Loucy (cell line): ENCODE data around the gene LKAAEAR1.

Experiments
- H2AFZ ChIP-seq: fragments of 200-600 bp; sonication (generic); 2 replicates; pipeline ENCODE4 v1.6.0; 2016; ENCODE audit warnings: antibody characterized with exemption, mild to moderate bottlenecking, low read length, moderate library complexity
- H3F3A ChIP-seq: fragments of 200-600 bp; 2 replicates; pipeline ENCODE4 v1.6.0; 2016; ENCODE audit warnings: antibody characterized with exemption, low read depth, mild to moderate bottlenecking
- H3K27me3 ChIP-seq: fragments of 200-600 bp; sonication (generic); 2 replicates; pipeline ENCODE4 v1.6.1; 2014; ENCODE audit warnings: low read length, mild to moderate bottlenecking; ENCODE audit not compliant: insufficient read depth, poor library complexity, severe bottlenecking
- H3K36me3 ChIP-seq: fragments of 200-600 bp; sonication (generic); 2 replicates; pipeline ENCODE4 v1.6.1; 2016; ENCODE audit warnings: low read length; ENCODE audit not compliant: insufficient read depth
- H3K4me1 ChIP-seq: fragments of 200-600 bp; sonication (generic); 2 replicates; pipeline ENCODE4 v1.5.1; 2014; ENCODE audit warnings: low read length, mild to moderate bottlenecking; ENCODE audit not compliant: insufficient read depth, poor library complexity, severe bottlenecking
- H3K4me2 ChIP-seq: fragments of 200-600 bp; sonication (generic); 2 replicates; pipeline ENCODE4 v1.6.0; 2014; ENCODE audit warnings: antibody characterized with exemption, low read length, low read depth, mild to moderate bottlenecking; ENCODE audit not compliant: poor library complexity, severe bottlenecking
- H3K4me3 ChIP-seq: fragments of 200-600 bp; sonication (generic); 2 replicates; pipeline ENCODE4 v1.5.1; 2014; ENCODE audit warnings: low read length, mild to moderate bottlenecking, mixed read lengths; ENCODE audit not compliant: poor library complexity, severe bottlenecking
- H3K79me2 ChIP-seq: fragments of 200-600 bp; sonication (generic); 2 replicates; pipeline ENCODE4 v1.6.1; 2014; ENCODE audit warnings: low read length; ENCODE audit not compliant: insufficient read depth
- H3K9ac ChIP-seq: fragments of 200-600 bp; sonication (generic); 2 replicates; pipeline ENCODE4 v1.6.0; 2014; ENCODE audit warnings: mild to moderate bottlenecking, low read depth, low read length, moderate library complexity; ENCODE audit not compliant: poor library complexity, severe bottlenecking
- H3K9me2 ChIP-seq: fragments of 200-600 bp; sonication (generic); replicated peaks from 2 replicates; pipeline ENCODE4 v1.6.1; 2016; ENCODE audit warnings: low read depth, low read length, mixed read lengths
- H3K9me3 ChIP-seq: fragments of 200-600 bp; sonication (generic); 2 replicates; pipeline ENCODE4 v1.6.1; 2014; ENCODE audit warnings: mild to moderate bottlenecking, antibody characterized with exemption, low read length, low read depth; ENCODE audit not compliant: insufficient read depth
- H4K20me1 ChIP-seq: fragments of 200-600 bp; sonication (generic); 2 replicates; pipeline ENCODE4 v1.6.0; 2014; ENCODE audit warnings: antibody characterized with exemption, low read length, mild to moderate bottlenecking; ENCODE audit not compliant: insufficient read depth, poor library complexity, severe bottlenecking
- EZH2phosphoT487 ChIP-seq: fragments of 200-600 bp; IDR thresholded peaks from 2 replicates; pipeline ENCODE4 v1.6.1; 2018; ENCODE audit warnings: antibody characterized with exemption, mild to moderate bottlenecking, moderate library complexity, borderline replicate concordance
- TF ChIP-seq, protein P1 (sequence below): fragments of 200-600 bp; sonication (generic); conservative IDR thresholded peaks from 2 replicates; pipeline ENCODE4 v1.5.1; 2014; ENCODE audit warnings: mild to moderate bottlenecking, antibody characterized with exemption, low read length

Gene LKAAEAR1

DNA sequence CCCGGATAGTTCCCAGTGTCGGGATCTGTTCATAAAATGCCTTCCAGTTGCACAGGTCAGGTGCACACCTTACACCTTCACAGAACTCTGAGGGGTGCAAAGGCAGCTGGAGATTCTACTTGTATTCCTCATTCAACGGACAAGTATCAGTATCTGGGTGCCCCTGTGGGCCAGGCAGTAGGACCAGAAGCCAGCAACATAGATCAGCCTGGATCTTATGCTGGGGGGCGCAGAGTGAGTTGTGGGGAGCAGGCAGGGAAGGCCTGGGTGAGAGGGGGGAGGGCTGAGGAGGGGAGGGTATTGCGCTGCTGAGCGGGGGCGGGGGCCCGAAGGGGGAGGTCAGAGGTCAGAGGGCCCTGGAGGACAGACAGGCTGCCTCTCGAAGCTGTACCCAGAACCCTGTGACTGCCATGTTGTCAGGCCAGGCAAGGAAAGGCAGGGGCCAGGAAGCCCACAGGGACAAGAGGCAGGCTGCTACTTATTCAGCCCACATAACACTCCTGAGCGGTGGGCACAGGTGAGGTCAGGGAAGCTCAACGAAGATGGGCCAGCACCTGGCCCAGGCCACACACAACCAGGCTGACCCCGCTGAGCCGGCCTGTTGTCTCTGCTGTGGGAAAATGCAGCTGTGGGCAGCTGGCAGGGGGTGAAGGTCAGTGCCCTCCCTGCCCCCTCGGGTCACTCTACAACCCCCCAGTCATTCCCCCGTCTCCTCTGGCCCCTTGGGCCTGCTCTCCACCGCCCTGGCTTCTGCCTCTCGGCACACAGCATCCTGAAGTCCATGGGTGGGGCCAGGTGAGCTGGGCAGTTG, 3.2 kb downstream of the LKAAEAR1 start:
- no peak overlapping the region for H3K9ac ChIP-seq
- H3K9me3 ChIP-seq, result no peaks in the 10 kb centered on the region
- peak overlapping the region; percentile 90 for H3K4me2 ChIP-seq
- no peaks in the 10 kb centered on the region for H3K27me3 ChIP-seq
- 0 out of 2 replicates have a peak, but pooled peaks cover 11% of the 10 kb centered on the region for H3K79me2 ChIP-seq
- H3K36me3 ChIP-seq, result no peaks in the 10 kb centered on the region
- H3K4me1 ChIP-seq, result peaks cover 45% of the 10 kb centered on the region
- no peaks in the 10 kb centered on the region for H3K9me2 ChIP-seq
- peaks cover 20% of the 10 kb centered on the region for H3F3A ChIP-seq
- H3K4me3 ChIP-seq, result no peak overlapping the region
- TF ChIP-seq EZH2phosphoT487, result no peak
- TF ChIP-seq, protein P1, sequence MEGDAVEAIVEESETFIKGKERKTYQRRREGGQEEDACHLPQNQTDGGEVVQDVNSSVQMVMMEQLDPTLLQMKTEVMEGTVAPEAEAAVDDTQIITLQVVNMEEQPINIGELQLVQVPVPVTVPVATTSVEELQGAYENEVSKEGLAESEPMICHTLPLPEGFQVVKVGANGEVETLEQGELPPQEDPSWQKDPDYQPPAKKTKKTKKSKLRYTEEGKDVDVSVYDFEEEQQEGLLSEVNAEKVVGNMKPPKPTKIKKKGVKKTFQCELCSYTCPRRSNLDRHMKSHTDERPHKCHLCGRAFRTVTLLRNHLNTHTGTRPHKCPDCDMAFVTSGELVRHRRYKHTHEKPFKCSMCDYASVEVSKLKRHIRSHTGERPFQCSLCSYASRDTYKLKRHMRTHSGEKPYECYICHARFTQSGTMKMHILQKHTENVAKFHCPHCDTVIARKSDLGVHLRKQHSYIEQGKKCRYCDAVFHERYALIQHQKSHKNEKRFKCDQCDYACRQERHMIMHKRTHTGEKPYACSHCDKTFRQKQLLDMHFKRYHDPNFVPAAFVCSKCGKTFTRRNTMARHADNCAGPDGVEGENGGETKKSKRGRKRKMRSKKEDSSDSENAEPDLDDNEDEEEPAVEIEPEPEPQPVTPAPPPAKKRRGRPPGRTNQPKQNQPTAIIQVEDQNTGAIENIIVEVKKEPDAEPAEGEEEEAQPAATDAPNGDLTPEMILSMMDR, result no peak
- no peak overlapping the region for H2AFZ ChIP-seq
- H4K20me1 ChIP-seq, result no peaks in the 10 kb centered on the region

DNA sequence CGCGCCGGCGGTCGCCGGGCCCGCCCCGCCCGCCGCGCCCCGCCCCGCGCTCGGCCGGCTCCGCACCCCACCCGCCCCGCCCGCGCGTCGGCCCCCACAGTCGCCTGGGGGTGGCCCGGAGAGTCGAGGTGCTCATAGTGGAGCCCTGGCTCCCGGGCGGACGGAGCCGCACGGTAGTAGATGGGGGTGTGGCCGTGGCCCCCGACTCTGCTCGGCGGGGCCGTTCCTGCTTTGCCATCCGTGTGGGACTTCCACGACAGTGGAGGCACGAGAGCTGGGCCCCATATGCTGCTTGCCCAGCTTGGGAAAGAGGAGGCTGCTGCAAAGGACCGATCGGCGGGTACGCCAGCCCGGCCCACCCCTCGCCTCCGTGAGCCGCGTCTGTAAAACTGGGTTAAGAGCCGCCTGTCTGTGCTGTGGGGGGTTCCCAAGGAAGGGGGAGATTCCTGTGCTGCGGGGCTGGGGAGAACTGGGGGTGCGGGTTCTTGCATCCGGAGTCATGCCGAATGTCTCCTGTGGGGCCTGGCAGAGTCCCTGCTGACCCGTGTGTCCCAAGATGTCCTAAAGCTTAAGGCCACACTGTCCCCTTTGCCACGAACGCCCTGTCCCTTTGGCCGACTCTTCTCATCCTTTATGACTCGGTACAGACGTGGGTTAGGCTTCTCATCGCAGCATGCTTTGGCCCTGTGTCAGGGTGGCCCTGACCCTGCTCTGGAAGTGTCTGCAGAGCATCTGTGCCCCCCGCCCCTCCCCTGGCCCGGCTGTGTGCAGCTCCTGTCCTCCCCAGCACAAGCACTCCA, 4.0 kb downstream of the LKAAEAR1 start, which contains the start of gene OPRL1:
Gene OPRL1, plus strand, starts transcription at position 70 of the 800 bp plus-strand sequence. CDS start 12,639 bp downstream, outside the sequence.
- Histone ChIP-seq H4K20me1 (no peaks in the 10 kb centered on the region), H2AFZ (peak within 1 kb of the TSS; percentile 45; the same call in 1 of the 2 replicates), H3K4me2 (peak within 1 kb of the TSS; percentile 98), H3K4me3 (peak within 1 kb of the TSS; percentile 83), H3K9me2 (no peaks in the 10 kb centered on the region), H3K36me3 (no peaks in the 10 kb centered on the region), H3F3A (peaks cover 20% of the 10 kb centered on the region), H3K9me3 (no peaks in the 10 kb centered on the region), H3K4me1 (peaks cover 45% of the 10 kb centered on the region), H3K9ac (peak within 1 kb of the TSS; percentile 86), H3K79me2 (0 out of 2 replicates have a peak, but pooled peaks cover 11% of the 10 kb centered on the region), H3K27me3 (no peaks in the 10 kb centered on the region)
- TF ChIP-seq, protein P1, result no peak
- TF ChIP-seq EZH2phosphoT487, result no peak

DNA sequence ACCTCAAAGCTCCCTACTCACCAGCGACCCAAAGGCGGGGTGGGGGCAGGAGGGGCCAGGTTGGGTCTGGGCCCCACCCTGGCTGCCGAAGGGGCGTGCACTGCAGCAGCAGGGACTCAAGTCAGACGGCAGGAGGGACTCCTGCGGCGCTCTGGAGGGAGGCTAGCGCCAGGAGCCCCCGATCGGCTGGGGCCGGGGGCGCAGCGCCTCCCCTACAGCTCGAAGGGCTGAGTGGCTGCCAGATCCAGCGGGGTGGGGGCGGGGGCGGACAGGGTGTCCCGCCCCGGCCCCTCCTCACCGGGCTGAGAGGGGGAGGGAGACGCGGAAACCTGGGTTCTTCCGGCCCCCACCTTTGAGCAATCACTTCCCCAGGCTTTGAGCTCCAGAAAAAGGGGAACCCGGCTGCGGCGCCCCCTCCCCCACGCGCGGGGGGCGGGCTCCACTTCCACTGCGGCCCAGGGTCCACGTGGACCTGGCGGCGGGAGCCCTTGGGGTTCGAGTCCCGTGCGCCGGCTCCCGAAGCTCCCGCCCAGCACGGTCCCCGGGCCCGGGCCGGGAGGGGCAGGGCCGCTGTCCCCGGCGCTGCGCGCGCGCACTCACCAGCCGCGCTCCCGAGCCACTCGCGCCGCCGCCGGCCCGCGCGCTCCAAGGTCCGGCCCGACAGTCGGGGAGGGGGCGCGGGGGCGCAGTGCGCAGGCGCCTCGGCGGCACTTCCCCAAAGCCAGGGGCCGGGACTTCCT, 4.8 kb downstream of the LKAAEAR1 start, which contains the start of gene RGS19:
Gene RGS19, minus strand, starts transcription at position 246 of the 740 bp plus-strand sequence. CDS start 2,632 bp downstream, outside the sequence.
- Histone ChIP-seq H3K4me1 (peaks cover 45% of the 10 kb centered on the region), H3K4me3 (peak within 1 kb of the TSS; percentile 83), H3K27me3 (no peaks in the 10 kb centered on the region), H3K9ac (peak within 1 kb of the TSS; percentile 86), H3F3A (peaks cover 20% of the 10 kb centered on the region), H3K9me2 (no peaks in the 10 kb centered on the region), H4K20me1 (no peaks in the 10 kb centered on the region), H2AFZ (peak within 1 kb of the TSS; percentile 45; the same call in 1 of the 2 replicates), H3K4me2 (peak within 1 kb of the TSS; percentile 98), H3K79me2 (0 out of 2 replicates have a peak, but pooled peaks cover 11% of the 10 kb centered on the region), H3K9me3 (no peaks in the 10 kb centered on the region), H3K36me3 (no peaks in the 10 kb centered on the region)
- no peak for TF ChIP-seq EZH2phosphoT487
